Thyroid gland (tissue), 4 donors: Measurements from ENCODE around the gene APLF.

Source experiments
- POLR2A ChIP-seq, 2 donors: fragments of 450-650 bp; IDR thresholded peaks; one replicate each; pipeline ENCODE4 v1.6.1; 2017; ENCODE audit warnings: antibody characterized with exemption in 2 of 2, mild to moderate bottlenecking in 2 of 2, moderate library complexity in 1 of 2
- TF ChIP-seq, protein P1 (sequence below), 6 experiments: fragments of 200-600 bp in 3 of 6; fragments of 450-650 bp in 3 of 6; sonication (generic) in 3 of 6; IDR thresholded peaks; one replicate each; pipeline ENCODE4 v1.5.1; 2016 to 2019; ENCODE audit warnings: antibody characterized with exemption in 6 of 6, mild to moderate bottlenecking in 2 of 6, inconsistent platforms in 1 of 6, moderate library complexity in 1 of 6

DNA sequence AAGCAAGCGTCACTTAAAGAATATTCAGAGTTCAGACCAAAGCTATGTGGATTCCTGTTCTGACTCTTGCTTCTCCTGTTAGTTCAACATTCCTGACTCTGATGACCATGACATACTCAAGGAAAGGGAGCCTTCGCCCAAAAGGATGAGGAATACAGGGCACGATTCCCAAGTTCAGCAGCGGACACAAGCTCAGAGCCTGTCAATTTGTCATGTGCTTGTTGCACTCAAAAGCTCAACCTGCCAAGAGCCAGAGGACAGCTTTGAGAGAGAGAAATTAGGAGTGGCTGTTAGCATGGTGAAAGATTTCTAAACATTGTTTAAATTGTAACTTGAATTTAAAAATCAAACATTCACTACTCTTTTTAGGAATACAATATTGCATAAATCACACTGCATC, 33.3 kb downstream of the APLF start:
- TF ChIP-seq, protein P1, sequence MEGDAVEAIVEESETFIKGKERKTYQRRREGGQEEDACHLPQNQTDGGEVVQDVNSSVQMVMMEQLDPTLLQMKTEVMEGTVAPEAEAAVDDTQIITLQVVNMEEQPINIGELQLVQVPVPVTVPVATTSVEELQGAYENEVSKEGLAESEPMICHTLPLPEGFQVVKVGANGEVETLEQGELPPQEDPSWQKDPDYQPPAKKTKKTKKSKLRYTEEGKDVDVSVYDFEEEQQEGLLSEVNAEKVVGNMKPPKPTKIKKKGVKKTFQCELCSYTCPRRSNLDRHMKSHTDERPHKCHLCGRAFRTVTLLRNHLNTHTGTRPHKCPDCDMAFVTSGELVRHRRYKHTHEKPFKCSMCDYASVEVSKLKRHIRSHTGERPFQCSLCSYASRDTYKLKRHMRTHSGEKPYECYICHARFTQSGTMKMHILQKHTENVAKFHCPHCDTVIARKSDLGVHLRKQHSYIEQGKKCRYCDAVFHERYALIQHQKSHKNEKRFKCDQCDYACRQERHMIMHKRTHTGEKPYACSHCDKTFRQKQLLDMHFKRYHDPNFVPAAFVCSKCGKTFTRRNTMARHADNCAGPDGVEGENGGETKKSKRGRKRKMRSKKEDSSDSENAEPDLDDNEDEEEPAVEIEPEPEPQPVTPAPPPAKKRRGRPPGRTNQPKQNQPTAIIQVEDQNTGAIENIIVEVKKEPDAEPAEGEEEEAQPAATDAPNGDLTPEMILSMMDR (IDR thresholded peaks at IDR 0.05) = no peak
- TF ChIP-seq POLR2A (IDR thresholded peaks at IDR 0.05) = no peak
